Transverse colon (tissue), 3 donors: Measurements from ENCODE around the gene VMP1.

ENCODE experiments used
- CTCF ChIP-seq, 5 experiments: fragments of 200-600 bp in 3 of 5; fragments of 450-650 bp in 2 of 5; sonication (generic) in 3 of 5; IDR thresholded peaks; 1 replicate in 2 of 5; 2 replicates in 3 of 5; pipeline ENCODE4 v1.5.1; 2016 to 2017; ENCODE audit warnings: antibody characterized with exemption in 5 of 5, inconsistent platforms in 3 of 5, mild to moderate bottlenecking in 2 of 5, moderate library complexity in 1 of 5
- EP300 ChIP-seq: sonication (generic); formaldehyde crosslinking; IDR thresholded peaks from one replicate; pipeline ENCODE4 v1.6.1; 2017; ENCODE audit warnings: antibody characterized with exemption, low read depth

GRCh38 chr17:59754552-59754951 lies 47.1 kb downstream of the VMP1 start:
- TF ChIP-seq CTCF (IDR thresholded peaks at IDR 0.05) (no peak), EP300 (no peak)
